ENCODE measurements around the gene TRIM24. TPM values are rescaled to one million over a fixed set of nuclear protein-coding genes. Genes with fewer than 3 reads are reported as not detected.
"Not testable (repeated sequence)": the region's sequence is repeated elsewhere in the genome, so short reads cannot be mapped to it uniquely, and the experiment has no call there.

TRIM24 gene
- total RNA-seq, 6 donors from 2014 or later: 11.5 to 30.6 (median 23.7) TPM

- no peak for DNase-seq
- 72 to 78% methylated on average over 4 of the region's 4 CpGs for WGBS, 2 donors
- ATAC-seq (ENCODE audit: low FRiP score in 2 of 2): no peak
These were observed 31.7 kb downstream of the TRIM24 start for GRCh38 chr7:138491612-138492386.

GRCh38 chr7:138492423-138492822 lies 32.4 kb downstream of the TRIM24 start:
- WGBS, 2 donors: 76 to 81% methylated on average over 4 of the region's 4 CpGs
- Histone ChIP-seq H3K4me3 (no peak overlapping the region), H3K36me3 (no peaks in the 10 kb centered on the region), H3K27me3 (no peaks in the 10 kb centered on the region), H3K9me3 (no peaks in the 10 kb centered on the region), H3K27ac (no peak overlapping the region), H3K4me1 (peaks cover 5 to 11% (median 7%) of the 10 kb centered on the region in 4 donors)
- TF ChIP-seq EP300 (IDR thresholded peaks at IDR 0.05): no peak
- TF ChIP-seq POLR2A (IDR thresholded peaks at IDR 0.05): no peak
- no peak for TF ChIP-seq CTCF (IDR thresholded peaks at IDR 0.05)
- no peak for TF ChIP-seq POLR2AphosphoS5 (IDR thresholded peaks at IDR 0.05)
- ATAC-seq (ENCODE audit: low FRiP score in 2 of 2) (no peak), DNase-seq (no peak)

More at GRCh38 chr7:138491612-138492386, 31.7 kb downstream of the TRIM24 start:
- no peaks in the 10 kb centered on the region for H3K9me3 ChIP-seq
- no peak for TF ChIP-seq POLR2A (IDR thresholded peaks at IDR 0.05)
- TF ChIP-seq POLR2AphosphoS5 (IDR thresholded peaks at IDR 0.05): no peak
- no peak for TF ChIP-seq CTCF (IDR thresholded peaks at IDR 0.05)
- TF ChIP-seq EP300 (IDR thresholded peaks at IDR 0.05): no peak
- H3K27ac ChIP-seq: no peak overlapping the region
- no peaks in the 10 kb centered on the region for H3K27me3 ChIP-seq
- no peak overlapping the region for H3K4me3 ChIP-seq
- H3K36me3 ChIP-seq: no peaks in the 10 kb centered on the region
- H3K4me1 ChIP-seq: peaks cover 5 to 11% (median 7%) of the 10 kb centered on the region in 4 donors

GRCh38 chr7:138493535-138493934 lies 33.5 kb downstream of the TRIM24 start:
- Histone ChIP-seq H3K4me3 (no peak overlapping the region), H3K36me3 (no peaks in the 10 kb centered on the region), H3K9me3 (no peaks in the 10 kb centered on the region), H3K27ac (no peak overlapping the region), H3K4me1 (peaks cover 5 to 11% (median 7%) of the 10 kb centered on the region in 4 donors), H3K27me3 (no peaks in the 10 kb centered on the region)
- DNase-seq: no peak
- no peak for ATAC-seq (ENCODE audit: low FRiP score in 2 of 2)
- 78 to 97% methylated on average over 3 of the region's 3 CpGs for WGBS, 2 donors
- TF ChIP-seq POLR2A (IDR thresholded peaks at IDR 0.05) (no peak), EP300 (IDR thresholded peaks at IDR 0.05) (no peak), CTCF (IDR thresholded peaks at IDR 0.05) (no peak), POLR2AphosphoS5 (IDR thresholded peaks at IDR 0.05) (no peak)

GRCh38 chr7:138495485-138495884 lies 35.4 kb downstream of the TRIM24 start:
- 92 to 94% methylated on average over 1 of the region's 1 CpG for WGBS, 2 donors
- no peak for ATAC-seq (ENCODE audit: low FRiP score in 2 of 2)
- Histone ChIP-seq H3K27ac (no peak overlapping the region), H3K36me3 (no peaks in the 10 kb centered on the region), H3K9me3 (no peaks in the 10 kb centered on the region), H3K4me3 (no peak overlapping the region), H3K27me3 (no peaks in the 10 kb centered on the region), H3K4me1 (peaks cover 5 to 11% (median 7%) of the 10 kb centered on the region in 4 donors)
- TF ChIP-seq POLR2AphosphoS5 (IDR thresholded peaks at IDR 0.05) (no peak), CTCF (IDR thresholded peaks at IDR 0.05) (no peak), EP300 (IDR thresholded peaks at IDR 0.05) (no peak), POLR2A (IDR thresholded peaks at IDR 0.05) (no peak)
- DNase-seq: no peak

GRCh38 chr7:138499340-138499739 lies 39.3 kb downstream of the TRIM24 start:
- WGBS, 2 donors: 70 to 92% methylated on average over 3 of the region's 3 CpGs
- Histone ChIP-seq H3K27ac (no peak overlapping the region), H3K9me3 (no peaks in the 10 kb centered on the region), H3K27me3 (no peaks in the 10 kb centered on the region), H3K4me1 (peaks cover 0 to 3% (median 0%) of the 10 kb centered on the region in 4 donors), H3K4me3 (no peak overlapping the region), H3K36me3 (peaks cover 0 to 1% (median 0%) of the 10 kb centered on the region in 4 donors)
- DNase-seq (no peak), ATAC-seq (ENCODE audit: low FRiP score in 2 of 2) (no peak)
- no peak for TF ChIP-seq EP300 (IDR thresholded peaks at IDR 0.05)
- no peak for TF ChIP-seq POLR2A (IDR thresholded peaks at IDR 0.05)
- TF ChIP-seq CTCF (IDR thresholded peaks at IDR 0.05): no peak
- no peak for TF ChIP-seq POLR2AphosphoS5 (IDR thresholded peaks at IDR 0.05)

GRCh38 chr7:138500303-138500702 lies 40.2 kb downstream of the TRIM24 start:
- ATAC-seq (ENCODE audit: low FRiP score in 2 of 2); DNase-seq; H3K36me3 ChIP-seq; H3K4me3 ChIP-seq; H3K27me3 ChIP-seq; H3K4me1 ChIP-seq; H3K27ac ChIP-seq; H3K9me3 ChIP-seq: not testable (repeated sequence)
- 92 to 97% methylated on average over 2 of the region's 2 CpGs for WGBS, 2 donors
